PC-3 (cell line): ENCODE data around the gene SMIM32.

Experiments
- CTCF ChIP-seq: fragments of 300-600 bp; sonication (generic); conservative IDR thresholded peaks from 2 replicates; pipeline ENCODE4 v1.5.1; 2017; ENCODE audit warnings: antibody characterized with exemption, low read depth, mild to moderate bottlenecking, low read length
- EZH2 ChIP-seq: fragments of 300-600 bp; sonication (generic); IDR thresholded peaks from one replicate; pipeline ENCODE4 v1.6.1; 2017; ENCODE audit warnings: antibody characterized with exemption, mild to moderate bottlenecking, low read length; ENCODE audit not compliant: unreplicated experiment

GRCh38 chr5:136207631-136208030 lies 14.7 kb upstream of the SMIM32 start:
- TF ChIP-seq CTCF = no peak
- TF ChIP-seq EZH2 = no peak
